ENCODE data around the gene EID2.

EID2 gene, protein sequence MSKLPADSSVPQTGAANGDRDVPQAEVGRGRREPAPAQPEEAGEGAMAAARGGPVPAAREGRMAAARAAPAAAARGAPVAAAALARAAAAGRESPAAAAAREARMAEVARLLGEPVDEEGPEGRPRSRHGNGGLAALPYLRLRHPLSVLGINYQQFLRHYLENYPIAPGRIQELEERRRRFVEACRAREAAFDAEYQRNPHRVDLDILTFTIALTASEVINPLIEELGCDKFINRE

DNA sequence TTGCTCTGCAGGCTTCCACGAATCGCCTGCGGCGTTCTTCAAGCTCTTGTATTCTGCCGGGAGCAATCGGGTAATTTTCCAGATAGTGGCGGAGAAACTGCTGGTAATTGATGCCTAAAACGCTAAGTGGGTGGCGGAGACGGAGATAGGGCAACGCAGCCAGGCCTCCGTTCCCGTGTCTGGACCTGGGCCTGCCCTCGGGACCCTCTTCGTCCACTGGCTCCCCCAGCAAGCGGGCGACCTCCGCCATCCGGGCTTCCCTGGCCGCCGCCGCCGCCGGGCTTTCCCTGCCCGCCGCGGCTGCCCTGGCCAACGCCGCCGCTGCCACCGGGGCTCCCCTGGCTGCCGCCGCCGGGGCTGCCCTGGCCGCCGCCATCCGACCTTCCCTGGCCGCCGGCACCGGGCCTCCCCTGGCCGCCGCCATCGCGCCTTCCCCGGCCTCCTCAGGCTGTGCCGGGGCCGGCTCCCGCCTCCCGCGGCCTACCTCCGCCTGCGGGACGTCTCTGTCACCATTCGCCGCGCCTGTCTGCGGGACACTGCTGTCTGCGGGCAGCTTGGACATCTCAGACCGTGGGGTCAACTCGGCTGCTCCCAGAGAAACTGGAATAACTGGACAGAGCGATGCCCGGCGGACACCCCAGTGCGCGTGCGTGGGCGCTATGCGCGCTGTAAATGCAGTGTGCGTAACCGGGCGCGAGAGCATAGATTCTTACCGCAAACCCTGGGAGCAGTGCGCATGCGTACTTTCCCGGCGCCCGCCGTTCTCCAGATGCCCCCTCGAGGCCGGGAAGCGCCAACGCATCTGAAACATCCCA is at the start of gene EID2:
Gene EID2 (minus strand): TSS at position 644 of the 815 bp plus-strand sequence. CDS start 82 bp downstream, at position 562.
- peak; percentile 94 for DNase-seq

DNA sequence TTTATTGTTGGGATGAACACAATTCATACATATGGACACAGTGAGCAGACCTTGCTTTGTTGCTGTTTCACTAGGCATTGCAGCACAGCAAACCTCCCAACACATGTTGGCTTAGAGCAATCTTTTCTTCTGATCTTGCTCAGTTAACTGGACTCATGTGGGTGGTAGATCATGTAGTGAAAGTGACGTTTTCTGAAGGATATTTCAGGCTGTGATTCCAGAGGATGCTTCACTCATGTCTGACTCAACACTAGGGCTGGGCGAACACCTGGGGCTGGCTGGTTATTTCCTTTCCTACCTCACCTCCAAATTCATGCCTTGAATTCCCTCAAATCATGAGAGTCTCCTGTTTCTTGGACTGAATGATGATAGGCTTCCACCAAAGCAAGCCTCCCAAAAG is 48.1 kb upstream of the EID2 start:
- DNase-seq = no peak

DNA sequence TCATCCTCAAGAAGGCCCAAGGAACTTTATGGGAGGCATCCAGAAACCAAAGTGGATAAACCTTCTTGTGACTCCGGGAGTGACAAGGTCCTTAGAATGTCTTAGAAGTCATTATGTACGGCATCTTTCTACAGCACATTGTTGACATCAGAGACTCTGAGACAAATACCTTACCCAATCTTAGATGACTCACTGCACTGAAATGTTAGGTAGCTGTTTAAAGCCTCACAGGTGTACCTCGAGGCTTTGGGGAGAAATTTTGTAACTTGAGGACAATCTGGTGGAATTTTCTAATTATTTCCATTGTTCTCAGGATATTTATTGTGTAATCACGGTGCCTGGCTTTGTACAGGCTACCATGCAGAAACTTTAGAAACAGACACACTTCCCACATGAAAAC is 47.5 kb upstream of the EID2 start:
- DNase-seq = no peak

DNA sequence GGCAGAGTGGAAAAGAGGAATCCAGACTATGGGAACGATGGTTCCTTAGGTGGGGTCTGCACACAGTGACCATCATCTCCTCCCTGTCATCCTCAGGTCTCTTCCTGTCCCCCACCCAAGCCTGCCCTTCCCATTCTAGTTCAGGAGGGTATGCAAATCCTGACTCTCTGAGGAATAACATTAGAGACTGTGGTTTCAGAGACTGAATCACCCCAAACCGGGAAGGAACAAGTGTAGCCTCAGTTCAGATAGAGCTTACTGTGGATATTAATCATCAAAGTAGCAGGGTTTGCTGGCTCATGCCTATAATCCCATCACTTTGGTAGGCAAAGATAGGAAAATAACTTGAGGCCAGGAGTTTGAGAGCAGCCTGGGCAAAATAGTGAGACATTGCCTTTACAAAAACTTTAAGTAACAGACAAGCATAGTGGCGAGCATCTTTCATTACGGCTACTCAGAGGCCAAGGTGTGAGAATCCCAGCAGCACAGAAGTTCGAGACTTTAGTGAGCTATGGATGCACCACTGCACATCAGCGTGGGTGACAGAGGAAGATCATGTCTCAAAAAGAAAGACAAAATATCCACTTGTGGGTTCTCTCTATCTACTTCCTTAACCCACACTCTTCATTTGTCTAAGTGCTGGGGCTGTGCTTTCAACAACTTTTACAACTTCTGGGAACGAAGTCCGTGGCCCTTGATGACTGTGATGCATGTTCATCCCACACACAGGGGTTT is 43.1 kb upstream of the EID2 start:
- no peak for DNase-seq

DNA sequence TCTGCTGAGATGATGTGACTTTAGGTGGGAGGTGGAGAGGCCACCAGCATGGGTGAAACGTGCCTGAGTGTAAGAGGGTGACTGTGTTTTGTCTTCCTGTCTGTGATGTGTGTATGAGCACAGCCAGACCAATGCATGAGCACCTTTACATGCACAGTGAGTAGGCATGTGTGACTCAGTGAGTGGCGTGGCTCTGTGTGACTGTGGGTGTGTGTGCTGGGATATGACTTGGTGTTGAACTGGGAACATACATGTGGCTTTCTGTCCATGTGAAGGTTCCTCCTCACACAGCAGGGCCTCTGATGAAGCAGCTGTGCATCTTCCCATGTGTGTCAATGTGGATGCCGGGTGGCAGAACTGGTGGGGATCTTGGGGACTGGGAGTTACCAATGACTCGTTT is 42.5 kb upstream of the EID2 start:
- DNase-seq = no peak

DNA sequence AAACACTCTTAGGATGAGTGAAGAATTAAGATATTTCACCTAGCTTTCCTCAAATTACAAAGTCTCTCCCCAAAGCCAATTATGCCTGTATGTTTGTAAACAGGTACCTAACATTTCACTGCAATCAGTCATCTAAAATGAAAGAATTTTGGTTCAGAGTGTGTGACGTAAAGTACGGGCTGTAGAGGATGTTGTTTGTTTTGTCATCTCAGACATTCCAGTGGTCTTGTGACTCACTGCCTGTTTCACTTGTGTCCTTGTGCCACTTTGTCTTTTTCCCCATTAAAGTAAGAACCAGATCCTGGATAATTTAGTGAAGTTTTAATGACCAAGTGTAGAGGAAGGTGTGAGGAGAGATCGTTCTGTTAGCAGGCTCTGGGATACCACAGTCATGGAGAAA is 28.6 kb upstream of the EID2 start:
- DNase-seq = no peak

DNA sequence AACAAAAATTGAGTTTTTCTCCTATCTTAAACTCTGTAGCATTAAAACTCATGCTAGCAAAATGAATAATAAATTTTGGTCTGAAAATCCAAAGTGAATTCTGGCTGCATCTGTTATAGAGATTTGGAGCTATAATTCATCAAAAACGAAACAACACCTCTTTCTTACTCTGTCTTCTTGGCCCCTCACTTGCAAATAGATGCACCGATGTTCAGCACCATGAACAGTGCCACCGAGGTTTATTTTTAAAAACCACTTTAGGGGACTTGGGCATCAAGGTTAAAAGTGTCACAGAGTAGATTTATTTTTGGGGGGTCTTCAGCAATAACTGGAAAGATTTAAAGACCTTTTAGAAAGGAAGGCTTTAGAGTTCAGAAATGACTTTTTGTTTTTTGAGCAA is 26.1 kb upstream of the EID2 start:
- DNase-seq = no peak

DNA sequence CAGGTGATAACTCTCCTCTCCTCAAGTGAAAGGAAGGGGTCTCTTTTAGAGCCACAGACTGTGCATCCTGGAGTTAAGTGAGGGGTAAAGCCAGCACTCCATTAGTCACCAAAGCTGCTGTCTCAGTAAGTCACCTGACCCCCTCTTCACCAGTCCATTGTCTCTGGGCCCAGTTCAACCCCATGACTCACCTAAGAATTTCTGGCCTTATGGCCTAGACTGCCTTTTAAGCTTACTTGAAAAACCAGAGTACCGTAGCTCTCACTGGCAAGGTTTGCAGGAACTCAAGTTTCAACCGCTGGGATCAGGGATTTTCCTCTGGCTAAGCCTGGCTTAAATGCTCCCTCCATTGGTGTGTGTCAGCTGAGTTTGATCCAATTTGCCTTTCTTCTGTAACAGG is 23.4 kb upstream of the EID2 start:
- DNase-seq = no peak

DNA sequence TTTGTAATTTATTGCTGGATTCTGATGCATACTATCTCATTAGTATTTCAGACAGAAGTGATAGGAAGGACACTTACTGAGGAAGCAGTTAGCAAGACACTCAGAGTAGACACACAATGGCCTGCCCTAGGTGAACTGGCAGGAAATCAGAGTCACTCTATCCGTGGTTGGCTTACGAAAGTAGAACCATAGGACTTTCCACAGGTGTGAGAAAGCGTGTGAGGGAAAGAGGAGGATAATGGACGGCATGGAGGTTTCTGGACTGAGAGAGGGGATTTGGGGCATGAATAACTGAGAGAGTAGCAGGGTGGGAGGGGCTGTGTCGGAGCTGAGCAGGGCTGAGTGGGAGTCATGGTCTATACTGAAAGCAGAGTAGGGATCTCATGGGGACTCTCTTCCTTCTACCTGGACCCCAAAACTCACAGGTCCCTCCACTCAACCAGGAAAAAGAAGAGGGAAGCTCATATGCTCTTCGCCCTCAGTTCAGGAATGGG is 18.7 kb upstream of the EID2 start:
- DNase-seq = no peak

DNA sequence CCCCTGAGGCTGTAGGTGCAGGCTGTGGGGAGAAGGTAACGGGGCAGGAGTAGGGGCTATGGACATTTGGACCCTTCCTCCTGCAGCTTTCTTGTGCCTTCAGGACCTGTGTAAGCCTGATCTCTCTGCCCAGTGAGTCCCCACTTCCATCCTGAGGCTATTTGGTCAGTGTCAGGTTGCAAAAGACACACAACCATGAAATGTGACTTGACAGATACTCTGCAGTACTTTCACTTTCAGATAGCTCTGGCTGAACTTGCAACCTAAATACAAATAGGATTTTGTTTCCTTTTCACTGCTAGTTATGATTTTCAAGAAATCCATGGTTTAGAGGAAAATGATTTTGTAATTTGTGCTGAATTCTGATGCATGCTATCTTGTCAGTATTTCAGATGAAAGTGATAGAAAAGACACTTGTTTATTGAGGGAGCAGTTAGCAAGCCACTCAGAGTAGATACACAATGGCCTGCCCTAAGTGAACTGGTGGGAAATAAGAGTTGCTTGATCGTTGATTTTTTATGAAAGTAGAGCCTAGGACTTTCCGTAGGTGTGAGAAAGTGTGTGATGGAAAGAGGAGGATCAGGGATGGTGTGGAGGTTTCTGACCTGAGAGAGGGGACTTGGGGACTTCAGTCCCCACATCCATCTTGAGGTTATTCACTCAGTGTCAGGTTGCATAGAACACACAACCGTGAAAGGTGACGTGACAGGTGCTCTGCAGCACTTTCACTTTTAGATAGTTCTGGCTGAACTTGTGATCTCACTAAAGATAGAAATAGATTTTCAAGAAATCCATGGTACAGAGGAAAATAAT is 18.1 kb upstream of the EID2 start:
- DNase-seq = no peak

DNA sequence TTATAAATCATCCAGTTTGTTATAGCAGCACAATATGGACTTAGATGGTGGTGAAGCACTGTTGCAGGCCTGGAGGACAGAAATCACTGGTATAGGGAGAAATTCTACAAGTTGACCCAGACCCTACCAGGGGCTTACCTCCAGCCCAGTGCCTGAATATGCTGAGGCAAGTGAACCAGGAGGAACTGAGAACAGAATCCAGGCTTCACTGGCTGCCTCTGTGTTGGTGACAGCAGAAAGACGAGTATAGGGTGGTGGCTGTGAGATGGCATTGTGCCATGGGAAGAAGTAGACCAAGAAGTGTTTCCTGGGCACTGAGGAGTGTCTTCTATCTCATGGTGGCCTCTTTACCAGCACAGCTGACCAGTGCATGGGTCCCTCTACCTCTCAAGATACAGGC is 15.9 kb upstream of the EID2 start:
- no peak for DNase-seq

DNA sequence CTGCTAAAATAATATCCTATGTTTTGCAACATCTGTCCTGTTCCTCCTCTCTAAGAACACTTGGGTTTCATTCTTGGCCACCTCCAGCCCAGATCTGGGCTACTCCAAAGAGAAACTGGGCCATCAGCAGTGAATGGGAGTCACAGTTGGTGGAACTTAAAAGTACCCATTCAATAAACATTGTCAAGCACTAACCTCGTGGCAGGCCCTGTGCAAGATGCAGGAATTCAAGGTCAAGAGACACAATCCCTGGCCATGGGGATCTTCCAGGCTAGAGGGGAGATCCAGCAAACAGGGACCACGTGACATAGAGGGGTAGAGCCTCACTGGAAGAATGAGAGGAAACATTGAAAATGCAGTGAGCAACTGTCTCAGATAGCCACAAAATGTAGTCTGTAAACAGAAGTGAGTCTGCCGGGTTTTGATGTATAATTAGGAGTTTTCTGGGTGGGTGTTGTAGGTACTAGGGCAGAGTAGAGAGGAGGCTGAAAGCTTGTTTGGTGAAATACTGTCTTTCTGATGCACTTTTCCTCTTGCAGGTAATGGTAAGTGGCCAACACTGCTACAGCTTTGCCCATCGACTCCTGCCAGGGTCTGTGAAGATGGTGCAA is 14.8 kb upstream of the EID2 start:
- no peak for DNase-seq

DNA sequence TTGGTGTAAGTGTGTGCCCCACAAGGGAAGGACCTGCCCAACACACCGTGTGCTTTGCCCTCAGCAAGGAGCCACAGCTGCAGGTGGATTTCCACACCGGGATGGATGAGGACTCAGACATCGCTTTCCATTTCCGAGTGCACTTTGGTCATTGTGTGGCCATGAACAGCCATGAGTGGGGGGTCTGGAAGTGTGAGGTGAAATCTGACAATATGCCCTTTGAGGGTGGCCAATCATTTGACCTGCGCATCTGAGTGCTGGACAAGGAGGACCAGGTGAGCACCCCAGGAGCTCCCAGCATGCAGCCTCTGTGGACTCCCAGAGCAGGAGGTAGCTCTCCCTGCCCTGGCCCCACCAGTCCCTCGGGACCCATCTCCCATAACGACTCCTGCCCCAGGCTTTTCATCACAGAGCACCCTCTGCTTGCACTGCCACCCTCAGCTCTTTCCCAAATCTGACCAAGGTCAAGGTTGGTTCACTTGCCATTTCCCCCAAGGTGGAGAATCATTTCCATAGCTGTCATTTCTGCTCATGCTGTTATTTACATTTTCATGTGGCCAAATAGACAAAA is 13.2 kb upstream of the EID2 start:
- DNase-seq = no peak

DNA sequence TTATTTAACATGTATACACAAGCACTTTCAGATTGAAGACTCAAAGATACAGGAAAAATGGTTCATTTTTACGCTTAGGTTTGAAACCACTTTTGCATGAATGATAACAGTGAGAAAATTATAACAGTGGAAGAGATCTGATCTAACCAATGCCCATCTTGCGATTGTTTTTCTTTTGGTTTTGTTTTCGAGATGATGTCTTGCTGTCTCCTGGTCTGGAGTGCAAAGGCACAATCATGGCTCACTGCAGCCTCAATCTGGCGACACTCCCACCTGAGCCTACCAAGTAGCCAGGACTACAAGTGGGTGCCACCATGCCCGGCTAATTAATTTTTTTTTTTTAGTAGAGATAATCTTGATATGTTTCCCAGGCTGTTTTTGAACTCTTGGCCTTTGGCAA is 10.2 kb upstream of the EID2 start:
- no peak for DNase-seq

DNA sequence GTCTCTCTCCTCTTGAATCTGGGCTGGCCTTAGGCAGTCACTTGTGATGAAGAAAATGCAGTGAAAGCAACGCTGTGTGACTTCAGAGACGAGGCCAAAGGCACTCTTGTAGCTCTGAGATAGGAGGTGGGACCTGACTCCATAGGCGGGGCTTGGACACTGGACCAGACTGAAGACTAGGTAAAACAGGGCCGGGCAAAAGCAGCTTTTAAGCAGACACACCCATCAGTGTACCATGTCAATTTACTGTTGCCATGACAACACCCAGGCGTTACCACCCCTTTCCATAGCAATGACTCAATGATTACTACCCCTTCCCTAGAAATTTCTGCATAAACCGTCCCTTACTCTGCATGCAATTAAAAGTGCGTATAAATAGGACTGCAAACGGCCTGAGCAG is 6.6 kb upstream of the EID2 start:
- no peak for DNase-seq

DNA sequence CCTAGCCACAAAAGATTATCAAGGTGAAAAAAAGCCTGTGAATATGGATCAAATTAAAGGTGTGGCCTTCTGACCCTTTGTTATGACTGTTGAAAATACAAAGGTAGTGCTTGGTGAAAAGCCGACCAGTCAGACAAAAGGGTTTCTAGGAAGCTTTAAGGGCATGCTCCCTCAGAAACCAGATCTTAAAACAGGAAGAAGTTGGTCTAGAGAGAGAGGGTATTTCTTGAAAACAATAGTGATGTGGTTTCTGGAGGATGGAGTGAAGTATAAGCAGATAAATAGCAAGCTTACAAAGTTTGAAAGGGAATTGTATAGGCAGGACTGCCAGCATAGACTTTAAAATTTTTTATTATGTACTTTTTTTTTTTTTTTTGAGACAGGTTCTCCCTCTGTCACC is 5.0 kb upstream of the EID2 start:
- DNase-seq = no peak

DNA sequence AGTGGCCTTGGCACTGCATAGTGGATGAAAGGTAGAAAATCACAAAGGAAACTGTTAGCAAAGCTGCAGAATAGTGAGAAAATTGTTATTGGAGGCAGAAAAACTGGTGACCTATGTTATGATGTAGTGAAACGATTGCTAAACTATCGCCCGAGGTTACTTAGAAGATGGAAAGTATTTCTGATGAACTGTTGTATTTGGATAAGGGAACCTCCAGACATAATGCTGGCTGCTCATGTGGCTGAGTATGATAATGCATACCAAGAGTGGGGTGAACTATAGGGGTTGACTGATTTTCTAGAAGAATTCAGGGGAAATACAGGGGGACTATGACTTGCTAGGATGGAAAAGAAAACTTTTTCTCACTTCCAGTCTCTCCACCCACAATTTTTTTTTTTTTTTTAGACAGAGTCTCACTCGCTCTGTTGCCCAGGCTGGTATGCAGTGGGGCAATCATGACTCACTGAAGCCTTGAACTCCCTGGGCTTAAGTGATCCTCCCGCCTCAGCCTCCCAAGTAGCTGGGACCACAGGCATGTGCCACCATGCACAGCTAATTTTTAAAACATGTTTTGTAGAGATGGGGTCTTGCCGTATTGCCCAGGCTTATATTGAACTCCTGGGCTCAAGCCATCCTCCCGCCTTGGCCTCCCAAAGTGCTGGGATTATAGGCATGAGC is 4.4 kb upstream of the EID2 start:
- DNase-seq = no peak

DNA sequence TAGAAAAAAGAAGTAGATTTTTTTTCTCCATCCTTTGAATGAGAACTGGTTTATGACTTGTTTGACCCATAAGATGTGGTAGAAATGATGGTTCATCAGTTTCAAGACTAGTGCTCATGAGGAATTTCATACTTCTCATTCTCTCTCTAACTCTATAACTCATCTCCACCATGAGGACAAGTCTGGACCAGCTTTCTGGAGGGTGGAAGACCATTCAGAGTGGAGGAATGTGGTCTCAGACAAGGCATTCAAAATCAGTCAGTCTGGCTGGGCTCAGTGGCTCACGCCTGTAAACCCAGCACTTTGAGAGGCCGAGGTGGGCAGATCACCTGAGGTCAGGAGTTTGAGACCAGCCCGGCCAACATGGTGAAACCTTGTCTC is 3.5 kb upstream of the EID2 start:
- DNase-seq = no peak

DNA sequence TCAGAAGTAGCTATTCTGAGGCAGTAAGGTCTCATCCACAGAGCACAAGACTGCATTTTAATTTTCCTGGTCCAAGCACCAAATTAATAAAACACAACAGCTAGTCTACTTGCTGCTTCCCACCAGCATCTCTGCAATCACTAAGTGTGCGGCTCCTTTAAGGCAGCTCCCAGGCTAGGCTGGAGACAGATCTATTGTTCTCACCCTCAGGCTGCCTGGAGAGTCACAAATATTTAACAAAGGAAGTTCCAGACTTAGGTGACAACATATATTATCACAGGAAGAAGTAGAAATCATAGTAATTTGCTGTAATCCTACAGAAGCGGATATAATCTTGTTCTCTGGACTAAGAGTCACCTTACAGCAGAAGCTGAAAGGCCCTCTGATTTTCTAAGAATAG is 2.2 kb upstream of the EID2 start:
- DNase-seq = no peak

DNA sequence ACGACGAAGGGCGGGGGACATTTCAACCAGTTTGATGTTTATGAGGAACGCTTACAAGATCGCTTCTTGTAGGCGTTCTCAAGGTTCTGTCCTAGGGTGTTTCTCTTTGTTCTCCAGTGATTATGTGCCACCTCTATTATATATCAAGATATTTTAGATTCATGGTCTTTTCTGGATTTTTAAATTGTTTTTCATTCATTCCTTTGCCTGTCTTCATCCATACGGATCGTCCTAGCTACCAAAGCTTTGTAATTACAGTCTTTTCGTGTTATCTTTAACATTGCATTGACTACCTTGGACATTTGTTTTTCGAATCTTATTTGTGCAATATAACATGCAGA is 342 bp upstream of the EID2 start:
- DNase-seq = no peak

DNA sequence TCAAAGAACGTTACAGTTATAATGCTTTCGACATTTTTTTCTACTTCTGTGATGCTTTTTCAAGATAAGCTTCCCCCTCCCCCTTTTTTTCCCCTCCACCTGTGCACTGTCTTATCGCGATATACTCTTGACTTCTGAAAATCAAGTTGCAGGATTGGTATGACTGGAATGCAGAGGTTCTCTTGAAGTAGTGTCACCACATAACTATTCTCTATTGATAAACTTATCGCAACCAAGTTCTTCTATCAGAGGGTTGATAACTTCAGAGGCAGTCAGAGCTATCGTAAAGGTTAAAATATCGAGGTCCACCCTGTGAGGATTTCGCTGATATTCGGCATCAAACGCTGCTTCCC is 820 bp downstream of the EID2 start:
- no peak for DNase-seq

DNA sequence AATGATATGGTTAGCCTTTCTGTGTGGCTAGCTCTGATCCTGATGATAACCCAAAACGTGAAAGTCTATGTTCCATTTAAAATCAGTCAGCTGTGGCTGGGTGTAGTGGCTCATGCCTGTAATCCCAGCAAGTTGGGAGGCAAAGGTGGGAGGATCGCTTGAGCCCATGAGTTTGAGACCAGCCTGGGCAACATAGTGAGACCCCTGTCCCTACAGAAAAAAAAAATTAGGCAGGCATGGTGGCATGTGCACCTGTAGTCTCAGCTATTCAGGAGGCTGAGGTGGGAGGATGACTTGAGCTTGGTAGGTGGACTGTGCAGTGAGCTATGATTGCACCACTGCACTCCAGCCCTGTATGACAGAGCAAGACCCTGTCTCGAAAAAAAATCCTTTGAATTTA is 6.2 kb downstream of the EID2 start:
- no peak for DNase-seq
